ENCODE results near the gene ATF6B. TPM values are rescaled to one million over a fixed set of nuclear protein-coding genes. Genes with fewer than 3 reads are reported as not detected.

The ATF6B gene
- total RNA-seq, 2 experiments from 2014 or later: 72.2 to 75.6 TPM

GRCh38 chr6:32084780-32085179 is 43.3 kb downstream of the ATF6B start:
- H3K4me3 ChIP-seq (ENCODE audit: low read length): no peak overlapping the region
- DNase-seq (no peak), ATAC-seq (ENCODE audit: poor library complexity) (no peak)
- peaks cover 30% of the 10 kb centered on the region for H3K27me3 Mint-ChIP-seq
- H3K9me3 ChIP-seq (ENCODE audit: control insufficient read depth in 1 of 2, insufficient read depth in 1 of 2, low read length in 2 of 2): no peaks in the 10 kb centered on the region
- ChIA-PET CTCF (no interaction called here), POLR2A (no interaction called here)
- no peak overlapping the region for H3K27ac Mint-ChIP-seq
- H3K36me3 Mint-ChIP-seq (ENCODE audit: low read depth): no peaks in the 10 kb centered on the region
- peaks cover 17 to 18% of the 10 kb centered on the region in 2 experiments for H3K27me3 ChIP-seq (ENCODE audit: control insufficient read depth in 1 of 2, insufficient read depth in 2 of 2, low read length in 2 of 2)
- no peak for TF ChIP-seq CTCF (IDR thresholded peaks at IDR 0.05)
- H3K4me1 ChIP-seq (ENCODE audit: insufficient read depth, low read length): peaks cover 12% of the 10 kb centered on the region
- peaks cover 6% of the 10 kb centered on the region for H3K4me1 Mint-ChIP-seq (ENCODE audit: low read depth)
- H3K9me3 Mint-ChIP-seq: no peaks in the 10 kb centered on the region
- intact Hi-C loops (cut with DNase I, micrococcal nuclease): no loop called here
- H3K27ac ChIP-seq (ENCODE audit: low read depth in 1 of 2, low read length in 2 of 2): no peak overlapping the region
- H3K4me3 Mint-ChIP-seq: no peak overlapping the region
- H3K36me3 ChIP-seq (ENCODE audit: insufficient read depth, low read length): no peaks in the 10 kb centered on the region

DNA sequence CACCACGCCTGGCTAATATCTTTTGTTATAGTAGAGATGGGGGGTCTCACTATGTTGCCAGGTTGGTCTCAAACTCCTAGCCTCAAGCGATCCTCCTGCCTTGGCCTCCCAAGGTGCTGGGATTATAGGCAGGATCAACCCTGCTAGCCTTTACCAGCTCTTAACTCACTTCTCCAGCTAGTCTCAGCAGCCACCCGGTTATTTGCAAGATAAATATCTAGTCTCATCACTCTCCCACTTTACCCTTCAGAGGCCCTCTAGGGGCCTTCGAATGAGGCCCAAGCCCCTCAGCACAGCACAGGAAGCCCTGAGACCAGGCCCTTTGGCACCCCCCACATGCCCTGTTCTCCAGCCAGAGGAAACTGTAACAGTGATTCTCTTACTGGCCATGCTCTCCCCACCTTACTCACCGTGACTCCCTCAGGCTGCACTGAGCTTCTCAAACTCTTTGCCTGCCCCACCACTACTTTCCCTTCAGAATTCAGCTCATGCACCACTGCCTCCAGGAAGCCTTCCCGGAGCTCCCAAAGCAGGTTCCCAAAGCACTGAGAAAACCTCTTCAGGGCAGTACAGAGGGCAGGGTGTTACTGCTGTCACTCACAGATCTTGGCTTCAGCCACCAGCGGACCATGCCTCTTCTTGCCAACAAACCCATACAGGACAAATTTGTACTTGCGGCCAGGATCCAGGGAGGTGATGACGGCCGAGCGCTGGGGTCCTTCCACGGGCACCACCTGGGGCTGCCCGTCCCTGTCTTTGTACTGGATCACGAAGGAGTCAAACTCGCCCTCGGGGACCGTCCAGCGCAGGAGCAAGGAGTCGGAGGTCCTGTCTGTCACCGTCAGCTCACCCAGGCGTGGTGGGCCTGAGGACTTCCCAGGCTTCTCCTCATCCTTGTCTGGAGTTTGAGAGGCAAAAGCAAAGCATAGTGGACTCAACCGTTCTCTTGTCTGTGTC is 44.0 kb downstream of the ATF6B start:
- peaks cover 17 to 18% of the 10 kb centered on the region in 2 experiments for H3K27me3 ChIP-seq (ENCODE audit: control insufficient read depth in 1 of 2, insufficient read depth in 2 of 2, low read length in 2 of 2)
- ChIA-PET CTCF (no interaction called here), POLR2A (no interaction called here)
- DNase-seq: no peak
- H3K27ac ChIP-seq (ENCODE audit: low read depth in 1 of 2, low read length in 2 of 2): no peak overlapping the region
- Mint-ChIP-seq H3K4me3 (no peak overlapping the region), H3K4me1 (ENCODE audit: low read depth) (peaks cover 6% of the 10 kb centered on the region), H3K36me3 (ENCODE audit: low read depth) (no peaks in the 10 kb centered on the region), H3K9me3 (no peaks in the 10 kb centered on the region), H3K27ac (no peak overlapping the region), H3K27me3 (peaks cover 30% of the 10 kb centered on the region)
- H3K4me3 ChIP-seq (ENCODE audit: low read length): no peak overlapping the region
- H3K4me1 ChIP-seq (ENCODE audit: insufficient read depth, low read length): peaks cover 12% of the 10 kb centered on the region
- no peaks in the 10 kb centered on the region for H3K9me3 ChIP-seq (ENCODE audit: control insufficient read depth in 1 of 2, insufficient read depth in 1 of 2, low read length in 2 of 2)
- no peak for ATAC-seq (ENCODE audit: poor library complexity)
- no peak for TF ChIP-seq CTCF (IDR thresholded peaks at IDR 0.05)
- intact Hi-C loops (cut with DNase I, micrococcal nuclease): no loop called here
- H3K36me3 ChIP-seq (ENCODE audit: insufficient read depth, low read length): no peaks in the 10 kb centered on the region

DNA sequence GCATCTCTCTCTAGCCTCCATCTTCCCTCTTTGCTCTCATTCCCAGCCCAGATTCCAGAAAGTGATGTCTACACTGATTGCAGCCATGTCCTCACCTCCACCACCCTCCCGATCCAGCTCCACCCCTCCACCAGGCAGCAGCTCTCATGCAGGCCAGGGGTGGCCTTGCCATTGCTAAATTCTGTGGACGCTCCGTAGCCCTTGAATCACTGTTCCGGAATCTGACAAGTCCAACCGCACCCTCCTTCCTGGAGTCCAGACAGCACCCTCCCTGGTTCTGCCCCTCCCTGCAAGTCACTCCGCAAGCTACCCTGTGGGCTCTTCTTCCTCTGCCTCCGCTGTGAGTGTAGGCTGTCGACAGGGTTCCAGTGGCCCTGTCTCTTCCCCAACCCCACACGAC is 45.1 kb downstream of the ATF6B start:
- H3K27ac ChIP-seq (ENCODE audit: low read depth in 1 of 2, low read length in 2 of 2): no peak overlapping the region
- no peak overlapping the region for H3K4me3 ChIP-seq (ENCODE audit: low read length)
- DNase-seq (no peak), ATAC-seq (ENCODE audit: poor library complexity) (no peak)
- Mint-ChIP-seq H3K36me3 (ENCODE audit: low read depth) (no peaks in the 10 kb centered on the region), H3K4me3 (no peak overlapping the region), H3K4me1 (ENCODE audit: low read depth) (peaks cover 6% of the 10 kb centered on the region), H3K9me3 (no peaks in the 10 kb centered on the region), H3K27ac (no peak overlapping the region), H3K27me3 (peaks cover 24% of the 10 kb centered on the region)
- no peaks in the 10 kb centered on the region for H3K9me3 ChIP-seq (ENCODE audit: control insufficient read depth in 1 of 2, insufficient read depth in 1 of 2, low read length in 2 of 2)
- CTCF ChIA-PET: no interaction called here
- no peak for TF ChIP-seq CTCF (IDR thresholded peaks at IDR 0.05)
- peaks cover 11% of the 10 kb centered on the region for H3K4me1 ChIP-seq (ENCODE audit: insufficient read depth, low read length)
- POLR2A ChIA-PET: no interaction called here
- no peaks in the 10 kb centered on the region for H3K36me3 ChIP-seq (ENCODE audit: insufficient read depth, low read length)
- intact Hi-C loops (cut with DNase I, micrococcal nuclease): no loop called here
- H3K27me3 ChIP-seq (ENCODE audit: control insufficient read depth in 1 of 2, insufficient read depth in 2 of 2, low read length in 2 of 2): peaks cover 17 to 18% of the 10 kb centered on the region in 2 experiments

Data from CD4-positive, alpha-beta T cell (primary cell).